HL-60 (cell line): ENCODE results near the gene WIZ.
A peak's percentile ranks its signal among the peaks of the same experiment; 100 is the strongest.

Experiments
- DNase-seq, 2 experiments: peaks; one replicate each; pipeline ENCODE4 v3.0.0-alpha.2; 2010 to 2020; ENCODE audit warnings: low read depth in 1 of 2, low spot score in 1 of 2
- H3K27ac ChIP-seq: fragments of 250-450 bp; sonication (Bioruptor Pico); replicated peaks from 2 replicates; pipeline ENCODE4 v1.5.1; 2020; ENCODE audit warnings: mild to moderate bottlenecking, moderate library complexity
- H3K27me3 ChIP-seq: fragments of 250-450 bp; sonication (Bioruptor Pico); 2 replicates; pipeline ENCODE4 v1.5.1; 2021; ENCODE audit warnings: mild to moderate bottlenecking, moderate library complexity; ENCODE audit not compliant: insufficient read depth, poor library complexity, severe bottlenecking
- H3K4me3 ChIP-seq: replicated peaks from 2 replicates; pipeline ENCODE4 v1.5.1; 2011; ENCODE audit warnings: mild to moderate bottlenecking, control low read depth, low read length; ENCODE audit not compliant: insufficient read depth
- GABPA ChIP-seq: IDR thresholded peaks from 2 replicates; pipeline ENCODE4 v1.6.1; 2012; ENCODE audit warnings: low read depth
- POLR2AphosphoS5 ChIP-seq: IDR thresholded peaks from 2 replicates; pipeline ENCODE4 v1.6.1; 2012; ENCODE audit warnings: low read depth
- SPI1 ChIP-seq: IDR thresholded peaks from 2 replicates; pipeline ENCODE4 v1.6.1; 2012; ENCODE audit warnings: low read depth, mild to moderate bottlenecking, borderline replicate concordance
- TF ChIP-seq, protein P1 (sequence below): IDR thresholded peaks from one replicate; pipeline ENCODE4 v1.5.1; 2011; ENCODE audit warnings: low read length, control low read depth, inconsistent platforms; ENCODE audit not compliant: insufficient read depth
- TF ChIP-seq, protein P2 (sequence below): IDR thresholded peaks from 2 replicates; pipeline ENCODE4 v1.6.1; 2012; ENCODE audit warnings: low read depth; ENCODE audit not compliant: insufficient replicate concordance

The WIZ gene

DNA sequence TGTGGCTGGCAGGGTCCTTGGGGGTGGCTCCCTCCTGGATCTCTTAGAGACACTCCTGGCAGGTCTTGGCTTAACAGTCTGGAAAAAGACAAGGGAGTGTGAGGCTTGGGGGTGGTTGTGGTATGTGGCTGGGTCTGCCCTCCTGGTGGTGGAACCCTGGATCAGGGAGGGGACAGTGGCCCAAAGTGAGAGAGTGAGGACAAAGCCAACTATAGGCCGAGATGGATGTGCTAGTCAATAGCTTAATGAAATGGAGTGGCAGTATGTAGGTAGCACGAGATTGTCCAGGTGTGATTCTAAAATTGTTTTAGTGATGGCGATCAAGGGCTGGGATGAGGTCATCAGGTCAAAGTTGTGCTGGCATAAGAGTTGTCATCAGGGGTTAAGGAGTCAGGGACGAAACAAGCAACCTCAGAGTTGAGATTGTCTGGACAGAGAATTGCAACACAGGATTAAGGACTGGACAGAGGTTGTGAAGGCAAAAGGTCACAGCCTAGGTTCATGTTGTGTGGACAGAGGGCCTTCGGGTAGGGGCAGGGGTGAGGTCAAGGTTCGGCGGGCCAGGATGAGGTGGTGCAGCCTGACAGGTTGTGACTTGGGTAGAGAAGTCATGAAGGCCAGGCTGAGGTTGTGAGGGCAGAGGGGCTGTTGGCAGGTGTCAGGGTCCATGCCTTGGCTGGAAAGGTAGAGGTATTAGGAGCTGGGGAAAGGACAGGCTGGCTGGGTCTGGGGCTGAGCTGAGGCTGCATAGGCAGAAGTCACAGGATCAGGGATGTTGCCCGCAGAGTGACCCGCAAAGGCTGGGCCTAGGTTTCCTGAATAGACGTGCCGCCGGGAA is 19.1 kb upstream of the WIZ start:
- TF ChIP-seq POLR2AphosphoS5 (no peak), GABPA (no peak), SPI1 (no peak)
- TF ChIP-seq, protein P1, sequence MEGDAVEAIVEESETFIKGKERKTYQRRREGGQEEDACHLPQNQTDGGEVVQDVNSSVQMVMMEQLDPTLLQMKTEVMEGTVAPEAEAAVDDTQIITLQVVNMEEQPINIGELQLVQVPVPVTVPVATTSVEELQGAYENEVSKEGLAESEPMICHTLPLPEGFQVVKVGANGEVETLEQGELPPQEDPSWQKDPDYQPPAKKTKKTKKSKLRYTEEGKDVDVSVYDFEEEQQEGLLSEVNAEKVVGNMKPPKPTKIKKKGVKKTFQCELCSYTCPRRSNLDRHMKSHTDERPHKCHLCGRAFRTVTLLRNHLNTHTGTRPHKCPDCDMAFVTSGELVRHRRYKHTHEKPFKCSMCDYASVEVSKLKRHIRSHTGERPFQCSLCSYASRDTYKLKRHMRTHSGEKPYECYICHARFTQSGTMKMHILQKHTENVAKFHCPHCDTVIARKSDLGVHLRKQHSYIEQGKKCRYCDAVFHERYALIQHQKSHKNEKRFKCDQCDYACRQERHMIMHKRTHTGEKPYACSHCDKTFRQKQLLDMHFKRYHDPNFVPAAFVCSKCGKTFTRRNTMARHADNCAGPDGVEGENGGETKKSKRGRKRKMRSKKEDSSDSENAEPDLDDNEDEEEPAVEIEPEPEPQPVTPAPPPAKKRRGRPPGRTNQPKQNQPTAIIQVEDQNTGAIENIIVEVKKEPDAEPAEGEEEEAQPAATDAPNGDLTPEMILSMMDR = no peak
- TF ChIP-seq, protein P2, sequence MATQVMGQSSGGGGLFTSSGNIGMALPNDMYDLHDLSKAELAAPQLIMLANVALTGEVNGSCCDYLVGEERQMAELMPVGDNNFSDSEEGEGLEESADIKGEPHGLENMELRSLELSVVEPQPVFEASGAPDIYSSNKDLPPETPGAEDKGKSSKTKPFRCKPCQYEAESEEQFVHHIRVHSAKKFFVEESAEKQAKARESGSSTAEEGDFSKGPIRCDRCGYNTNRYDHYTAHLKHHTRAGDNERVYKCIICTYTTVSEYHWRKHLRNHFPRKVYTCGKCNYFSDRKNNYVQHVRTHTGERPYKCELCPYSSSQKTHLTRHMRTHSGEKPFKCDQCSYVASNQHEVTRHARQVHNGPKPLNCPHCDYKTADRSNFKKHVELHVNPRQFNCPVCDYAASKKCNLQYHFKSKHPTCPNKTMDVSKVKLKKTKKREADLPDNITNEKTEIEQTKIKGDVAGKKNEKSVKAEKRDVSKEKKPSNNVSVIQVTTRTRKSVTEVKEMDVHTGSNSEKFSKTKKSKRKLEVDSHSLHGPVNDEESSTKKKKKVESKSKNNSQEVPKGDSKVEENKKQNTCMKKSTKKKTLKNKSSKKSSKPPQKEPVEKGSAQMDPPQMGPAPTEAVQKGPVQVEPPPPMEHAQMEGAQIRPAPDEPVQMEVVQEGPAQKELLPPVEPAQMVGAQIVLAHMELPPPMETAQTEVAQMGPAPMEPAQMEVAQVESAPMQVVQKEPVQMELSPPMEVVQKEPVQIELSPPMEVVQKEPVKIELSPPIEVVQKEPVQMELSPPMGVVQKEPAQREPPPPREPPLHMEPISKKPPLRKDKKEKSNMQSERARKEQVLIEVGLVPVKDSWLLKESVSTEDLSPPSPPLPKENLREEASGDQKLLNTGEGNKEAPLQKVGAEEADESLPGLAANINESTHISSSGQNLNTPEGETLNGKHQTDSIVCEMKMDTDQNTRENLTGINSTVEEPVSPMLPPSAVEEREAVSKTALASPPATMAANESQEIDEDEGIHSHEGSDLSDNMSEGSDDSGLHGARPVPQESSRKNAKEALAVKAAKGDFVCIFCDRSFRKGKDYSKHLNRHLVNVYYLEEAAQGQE = no peak
- H3K4me3 ChIP-seq = no peak overlapping the region
- no peak overlapping the region for H3K27ac ChIP-seq
- peaks cover 2% of the 10 kb centered on the region for H3K27me3 ChIP-seq
- DNase-seq = no peak

DNA sequence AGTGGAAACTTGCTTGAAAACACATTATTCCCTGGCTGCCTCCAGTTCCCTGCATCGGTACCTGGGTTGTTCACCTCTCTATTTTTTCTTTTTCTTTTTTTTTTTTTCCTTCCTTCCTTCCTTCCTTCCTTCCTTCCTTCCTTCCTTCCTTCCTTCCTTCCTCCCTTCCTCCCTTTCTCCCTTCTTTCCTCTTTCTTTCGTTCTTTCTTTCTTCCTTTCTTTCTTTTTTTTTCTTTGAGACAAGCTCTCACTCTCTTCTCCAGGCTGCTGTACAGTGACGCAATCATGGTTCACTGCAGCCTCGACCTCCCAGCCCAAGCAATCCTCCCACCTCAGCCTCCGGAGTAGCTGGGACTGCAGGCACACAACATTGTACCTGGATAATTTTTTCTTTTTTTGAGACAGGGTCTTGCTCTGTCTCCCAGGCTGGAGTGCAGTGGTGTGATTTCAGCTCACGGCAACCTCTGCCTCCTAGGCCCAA is 18.0 kb upstream of the WIZ start:
- Histone ChIP-seq H3K4me3 (no peak overlapping the region), H3K27ac (no peak overlapping the region), H3K27me3 (peaks cover 2% of the 10 kb centered on the region)
- TF ChIP-seq POLR2AphosphoS5 (no peak), GABPA (no peak), SPI1 (no peak)
- TF ChIP-seq, protein P1 = no peak
- TF ChIP-seq, protein P2 = no peak
- DNase-seq = no peak

DNA sequence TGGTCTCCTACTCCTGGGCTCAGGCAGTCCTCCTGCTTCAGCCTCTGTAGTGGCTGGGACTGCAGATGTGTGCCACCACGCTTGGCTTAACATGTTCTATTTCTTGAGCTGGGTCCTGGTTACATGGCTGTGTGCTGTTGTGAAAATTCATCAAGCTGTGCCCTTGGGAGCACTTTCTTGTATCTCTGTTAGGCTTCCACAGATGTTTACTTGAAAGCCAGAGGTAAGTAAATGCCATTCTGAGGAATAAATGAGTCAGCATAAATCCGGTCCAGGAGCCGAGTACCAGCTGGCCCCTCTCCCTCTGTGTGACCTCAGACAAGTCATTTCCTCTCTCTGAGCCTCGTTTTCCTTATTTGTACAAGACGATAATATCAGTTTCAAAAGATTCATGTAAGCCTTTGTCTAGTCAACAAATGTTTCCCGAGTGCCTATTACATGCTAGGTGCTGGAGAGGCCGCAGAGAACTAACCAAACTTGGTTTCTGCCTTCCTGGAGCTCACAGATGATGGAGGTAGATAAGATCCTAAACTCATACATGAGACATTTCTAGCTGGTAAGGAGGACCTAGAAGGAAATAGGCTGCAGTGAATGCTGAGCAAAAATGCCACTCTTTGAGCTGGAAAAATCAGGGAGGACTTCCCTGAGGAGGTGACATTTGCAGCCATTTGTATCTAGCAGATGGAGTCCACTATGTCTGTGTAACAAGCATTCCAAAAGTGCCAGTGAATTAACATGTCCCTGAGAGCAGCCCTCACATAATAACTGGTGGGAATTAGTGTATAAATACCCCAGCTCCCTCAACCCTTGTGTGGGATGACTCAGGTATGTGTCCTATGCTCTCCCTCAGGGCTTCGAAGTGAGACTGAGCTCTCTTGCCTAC is 17.3 kb upstream of the WIZ start:
- Histone ChIP-seq H3K27ac (no peak overlapping the region), H3K4me3 (no peak overlapping the region)
- TF ChIP-seq, protein P1 = no peak
- TF ChIP-seq, protein P2 = no peak
- TF ChIP-seq GABPA (no peak), SPI1 (no peak), POLR2AphosphoS5 (no peak)

More for the DNA sequence above, 17.3 kb upstream of the WIZ start:
- peak in 1 of 2 experiments; percentile 45 for DNase-seq
- H3K27me3 ChIP-seq = peaks cover 2% of the 10 kb centered on the region
